MM.1S (cell line): ENCODE data around the gene SYP.

Experiments used
- CTCF ChIP-seq: fragments of 300-600 bp; sonication (generic); IDR thresholded peaks from 2 replicates; pipeline ENCODE4 v1.5.1; 2016; ENCODE audit warnings: antibody characterized with exemption, low read length, mixed read lengths
- EZH2 ChIP-seq: fragments of 300-600 bp; sonication (generic); optimal IDR thresholded peaks from 2 replicates; pipeline ENCODE3; 2017; ENCODE audit warnings: low read depth, mild to moderate bottlenecking, antibody characterized with exemption, low read length, mixed read lengths

DNA sequence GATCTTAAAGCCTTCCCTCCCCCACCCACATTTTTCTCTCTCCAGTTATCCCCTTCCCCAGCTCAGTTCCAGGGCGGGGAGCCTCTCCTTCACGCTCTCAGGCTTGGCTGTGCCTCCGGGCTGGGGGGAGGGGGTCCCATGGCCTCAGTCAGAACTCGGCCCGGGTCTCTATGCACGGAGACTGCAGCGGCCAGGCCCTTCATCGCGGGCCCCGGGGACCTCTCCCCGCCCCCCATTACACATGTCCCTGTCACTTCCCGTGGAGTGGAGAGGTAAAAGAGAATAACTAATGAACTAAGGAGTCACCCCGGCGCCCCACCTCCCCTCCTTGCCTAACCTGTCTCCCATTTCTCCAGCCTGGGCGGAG is 13.0 kb downstream of the SYP start:
- TF ChIP-seq CTCF = no peak
- no peak for TF ChIP-seq EZH2
